GM11168 (cell line): ENCODE results near the gene C2orf42.
"Not testable (repeated sequence)": the region's sequence is repeated elsewhere in the genome, so short reads cannot be mapped to it uniquely, and the experiment has no call there.

Experiments used
- in situ Hi-C: fragments of 300-500 bp; cut with MboI; formaldehyde crosslinking; loops from one replicate; pipeline ENCODE4 v1.12.0; 2022; ENCODE audit warnings: low sequenced_read_pairs; ENCODE audit not compliant: unreplicated experiment

Gene C2orf42

DNA sequence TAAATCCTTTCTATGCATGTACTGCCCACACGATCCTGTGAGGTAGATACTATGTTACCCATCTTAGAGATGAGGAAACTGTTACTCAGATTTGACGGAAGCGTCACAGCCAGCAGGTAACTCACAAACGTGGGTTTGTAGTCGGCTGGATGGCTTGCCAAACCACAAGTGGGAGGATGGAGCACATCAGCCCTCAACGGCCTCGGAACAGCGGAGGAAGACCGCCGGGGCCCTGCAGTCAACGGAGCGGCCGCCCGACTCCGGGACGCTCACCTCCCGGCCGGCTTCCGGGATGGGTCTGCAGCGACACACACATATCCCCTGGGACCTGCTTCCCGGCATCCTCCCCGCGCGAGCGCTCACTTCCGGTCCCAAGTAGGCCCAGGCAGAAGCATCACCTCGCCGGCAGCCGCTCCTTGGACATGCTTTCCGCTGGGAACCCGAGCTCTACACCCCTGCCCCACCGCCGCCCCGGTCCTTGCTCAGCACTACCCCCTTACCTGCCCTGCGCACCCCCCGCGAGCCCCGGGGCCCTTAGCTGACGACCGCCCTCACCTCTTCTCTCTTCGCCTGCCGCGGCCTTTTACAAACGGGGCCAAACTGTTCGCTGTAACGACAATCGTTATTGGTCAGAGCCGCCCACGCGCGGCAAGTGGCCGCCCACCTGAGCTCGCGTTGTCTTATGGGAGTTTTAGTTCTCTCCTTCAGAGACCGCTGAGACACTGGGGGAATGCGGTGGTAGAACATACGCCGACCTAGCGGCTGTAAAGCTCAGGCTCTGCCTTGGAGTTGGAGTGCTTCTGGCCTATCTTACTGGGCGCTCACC is at the start of gene C2orf42:
Gene C2orf42 (minus strand): TSS at position 602 of the 826 bp plus-strand sequence. CDS start 9,034 bp downstream, outside the sequence.
- in situ Hi-C loops: no loop called here

DNA sequence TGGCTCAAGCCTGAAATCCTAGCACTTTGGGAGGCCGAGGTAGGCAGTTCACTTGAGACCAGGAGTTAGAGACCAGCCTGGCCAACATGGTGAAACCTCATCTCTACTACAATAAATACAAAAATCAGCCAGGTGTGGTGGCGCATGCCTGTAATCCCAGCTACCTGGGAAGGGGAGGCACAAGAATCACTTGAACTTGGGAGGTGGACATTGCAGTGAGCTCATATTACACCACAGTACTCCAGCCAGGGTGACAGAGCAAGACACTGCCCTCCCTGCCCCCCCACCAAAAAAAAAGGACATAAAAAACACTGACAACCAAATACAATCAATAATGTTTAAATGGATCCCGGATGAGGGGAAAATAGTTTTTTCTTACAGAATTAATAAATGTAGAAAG is 49.8 kb upstream of the C2orf42 start:
- in situ Hi-C loops: no loop called here

DNA sequence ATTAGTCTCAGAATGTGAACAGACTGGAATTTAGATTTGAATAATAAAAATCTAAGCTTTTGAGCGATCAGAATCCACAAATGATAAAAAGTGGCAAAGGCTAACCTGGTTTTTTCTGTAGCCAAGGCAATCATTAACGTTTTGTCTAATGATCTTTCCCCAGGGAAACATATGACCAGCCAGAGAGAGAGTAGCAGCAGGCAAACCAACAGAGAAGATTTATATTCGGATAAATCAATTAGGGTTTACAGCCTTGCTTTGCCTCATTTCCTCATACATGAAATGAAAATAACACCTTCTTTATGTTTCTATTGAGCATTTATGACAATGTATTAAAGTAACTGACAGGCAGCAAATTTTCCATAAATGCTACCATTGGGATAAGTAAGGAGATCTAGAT is 43.1 kb upstream of the C2orf42 start:
- in situ Hi-C loops: no loop called here

DNA sequence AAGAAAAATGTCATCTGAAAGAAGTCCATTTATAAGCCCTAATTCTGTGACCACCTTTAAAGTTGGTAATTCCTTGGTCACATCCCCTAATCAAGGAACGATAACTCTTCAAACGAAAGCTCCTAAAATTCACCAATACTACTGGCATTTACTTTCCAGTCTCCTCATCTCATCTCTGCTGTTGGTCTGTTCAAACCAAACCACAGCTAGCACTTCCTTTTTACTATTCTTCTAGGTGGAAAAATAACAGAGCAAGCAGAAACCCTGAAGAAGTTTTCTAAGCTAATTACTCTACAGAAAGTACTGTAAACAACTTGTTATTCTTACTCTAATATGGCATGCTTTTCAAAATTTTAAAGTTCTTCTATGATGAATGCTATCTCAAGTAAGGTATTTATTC is 36.0 kb upstream of the C2orf42 start:
- in situ Hi-C loops: no loop called here

DNA sequence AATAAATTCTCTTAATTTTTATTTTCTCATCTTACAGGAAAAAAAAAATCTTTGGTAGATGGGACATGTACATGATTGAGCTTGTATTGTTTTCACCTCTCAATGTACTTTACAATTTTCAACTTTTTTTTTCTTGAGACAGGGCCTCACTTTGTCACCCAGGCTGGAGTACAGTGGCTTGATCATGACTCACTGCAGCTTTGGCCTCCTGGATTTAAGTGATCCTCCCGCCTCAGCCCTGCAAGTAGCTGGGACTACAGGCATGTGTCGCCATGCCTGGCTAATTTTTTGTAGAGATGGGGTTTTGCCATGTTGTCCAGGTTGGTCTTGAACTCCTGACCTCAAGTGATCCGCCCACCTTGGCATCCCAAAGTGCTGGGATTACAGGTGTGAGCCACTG is 32.5 kb upstream of the C2orf42 start:
- in situ Hi-C loops: not testable (repeated sequence)

DNA sequence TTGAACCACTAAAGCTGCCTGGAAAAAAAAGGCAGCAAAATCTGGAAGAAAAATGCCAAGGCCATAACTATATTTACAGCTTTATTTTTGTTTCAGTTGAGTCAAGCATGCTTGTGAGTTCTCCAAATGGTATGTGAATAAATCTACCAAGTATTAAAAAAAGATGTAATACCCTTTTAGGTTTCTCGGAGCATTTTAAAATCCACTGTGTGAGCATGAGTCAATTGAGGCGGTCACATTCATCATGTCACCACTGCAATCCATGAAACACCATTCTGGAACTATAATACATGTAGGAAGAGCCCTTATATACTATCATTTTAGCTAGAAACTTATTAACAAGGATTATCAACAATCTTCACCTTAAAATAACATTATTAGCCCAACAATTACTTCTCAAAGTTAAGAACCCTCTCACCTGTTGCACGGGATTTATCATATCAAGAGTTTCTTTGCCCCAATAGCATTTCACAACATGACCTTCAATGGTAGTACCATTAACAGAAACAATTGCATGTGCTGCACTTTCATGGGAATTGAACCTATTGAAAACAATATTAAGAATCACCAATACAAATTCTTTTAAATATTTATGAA is 24.2 kb upstream of the C2orf42 start:
- in situ Hi-C loops: no loop called here

DNA sequence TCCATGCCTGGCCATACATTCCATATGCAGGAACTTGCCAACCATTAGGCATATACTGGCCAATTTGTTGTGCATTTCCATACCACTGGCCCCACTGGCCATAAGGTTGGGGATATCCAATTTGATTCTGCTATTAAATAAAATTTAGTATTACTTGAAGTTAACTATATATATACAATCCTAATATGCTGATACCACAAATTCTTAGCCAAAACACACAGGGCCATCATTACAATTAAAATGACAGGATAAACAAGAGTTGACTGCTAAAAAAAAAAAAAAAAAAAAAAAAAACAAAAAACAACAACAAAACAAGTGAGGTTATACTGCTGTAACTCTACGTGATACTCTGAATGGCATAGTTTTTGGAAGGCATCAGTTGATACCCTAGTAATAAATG is 23.5 kb upstream of the C2orf42 start:
- in situ Hi-C loops: no loop called here

DNA sequence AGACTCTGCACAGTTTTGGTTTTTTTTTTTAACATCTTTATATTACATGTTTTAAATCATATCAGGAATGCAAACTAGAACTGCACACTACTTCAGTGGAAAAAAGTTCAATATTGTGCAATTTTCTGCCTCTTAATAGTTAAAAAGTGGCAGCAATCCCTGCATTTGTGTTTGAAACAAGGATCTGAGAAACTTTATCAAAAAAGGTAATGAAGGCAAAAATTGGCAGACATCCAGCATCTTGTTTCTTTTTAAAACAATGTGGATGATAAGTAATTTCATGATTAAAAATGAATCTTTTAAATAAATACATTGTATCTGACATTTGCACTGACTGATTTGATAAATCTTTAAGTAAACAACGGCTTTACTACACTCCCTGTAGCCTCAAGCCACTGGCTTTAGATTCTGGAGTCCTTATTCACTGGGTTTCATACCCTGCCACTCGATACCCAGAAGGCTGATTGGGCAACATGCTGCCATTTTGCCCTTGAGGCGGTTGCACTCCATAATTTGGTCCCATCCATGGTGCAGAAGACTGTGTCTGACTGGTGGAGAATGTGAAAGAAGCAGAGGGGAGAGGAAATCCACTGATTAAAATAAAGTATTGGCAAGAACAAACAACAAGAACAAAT is 21.6 kb upstream of the C2orf42 start:
- in situ Hi-C loops: no loop called here

DNA sequence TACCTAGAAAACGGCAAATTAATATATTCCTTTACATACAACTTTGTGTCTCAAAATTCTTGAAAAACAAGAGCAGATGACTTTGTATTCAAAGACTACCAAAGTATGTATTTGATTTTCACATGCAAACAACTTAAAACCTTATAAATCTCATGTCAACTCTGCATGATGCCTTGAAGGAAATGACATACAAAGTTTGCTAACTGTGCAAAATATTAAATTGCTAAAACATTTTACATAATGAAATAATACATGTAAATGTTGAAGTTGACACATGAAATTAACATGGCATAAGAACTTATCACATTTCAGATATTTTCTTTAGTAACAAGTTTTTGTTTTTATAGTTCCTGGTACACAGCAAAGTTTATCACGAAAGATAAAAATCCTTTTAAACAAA is 20.8 kb upstream of the C2orf42 start:
- in situ Hi-C loops: no loop called here

DNA sequence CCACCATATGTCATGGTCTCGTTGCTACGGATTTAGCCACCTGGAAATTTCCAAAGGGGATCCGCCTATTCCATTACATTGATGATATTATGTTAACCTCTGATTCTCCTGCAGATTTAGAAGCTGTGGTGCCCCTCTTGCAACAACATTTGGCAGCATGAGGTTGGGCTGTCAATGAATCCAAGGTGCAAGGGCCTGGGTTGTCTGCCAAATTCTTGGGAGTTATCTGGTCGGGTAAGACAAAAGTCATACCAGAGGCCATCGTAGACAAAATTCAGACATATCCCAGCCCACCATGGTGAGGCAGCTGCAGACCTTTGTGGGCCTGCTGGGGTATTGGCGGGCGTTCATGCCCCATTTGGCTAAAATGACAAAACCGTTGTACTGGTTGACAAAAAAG is 13.6 kb upstream of the C2orf42 start:
- in situ Hi-C loops: no loop called here

DNA sequence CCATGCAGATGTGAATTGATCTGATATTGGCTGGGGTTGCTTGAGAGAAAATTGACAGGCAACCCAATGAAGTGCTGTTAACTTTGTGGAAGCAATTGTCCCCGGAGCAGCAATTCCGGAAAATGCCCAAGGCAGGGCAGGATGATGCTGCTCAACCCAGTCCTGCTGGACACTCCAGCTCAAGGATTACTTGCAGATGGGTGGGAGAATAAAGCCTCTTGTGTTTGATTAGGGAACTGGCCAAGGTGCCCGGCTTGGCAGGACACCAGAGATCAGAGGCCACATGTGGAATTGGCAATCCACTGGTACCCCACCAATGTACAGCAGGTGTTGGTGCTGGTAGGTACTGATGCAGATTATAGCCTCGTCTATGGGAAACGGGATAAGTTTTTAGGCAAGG is 12.3 kb upstream of the C2orf42 start:
- in situ Hi-C loops: no loop called here

DNA sequence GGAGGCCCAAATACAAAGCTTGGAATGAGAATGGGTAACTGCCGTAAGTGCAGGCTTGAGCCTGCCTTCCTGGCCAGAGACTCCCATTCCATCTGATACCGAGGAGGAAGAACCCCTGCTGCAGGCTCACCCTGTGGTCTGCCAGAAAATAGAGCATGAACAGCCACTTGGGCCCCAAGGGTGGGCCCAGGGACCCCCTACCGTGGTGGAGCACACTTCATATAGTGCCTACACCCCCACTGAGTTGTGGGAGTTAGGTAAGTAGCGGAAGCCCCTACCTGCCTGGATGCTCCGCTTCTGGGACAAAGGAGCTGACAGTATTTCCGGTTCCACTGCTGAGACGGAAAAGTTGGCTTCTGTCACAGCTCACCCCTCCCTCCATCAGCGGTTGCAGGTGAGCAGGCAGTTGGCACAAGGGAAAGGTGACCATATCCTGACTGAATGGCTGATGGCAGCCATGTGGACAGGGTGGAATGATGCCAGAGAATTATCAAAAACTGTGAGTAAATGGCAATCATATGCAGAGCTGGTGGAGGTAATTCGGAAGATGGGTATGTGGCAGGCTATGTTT is 11.5 kb upstream of the C2orf42 start:
- in situ Hi-C loops: no loop called here

DNA sequence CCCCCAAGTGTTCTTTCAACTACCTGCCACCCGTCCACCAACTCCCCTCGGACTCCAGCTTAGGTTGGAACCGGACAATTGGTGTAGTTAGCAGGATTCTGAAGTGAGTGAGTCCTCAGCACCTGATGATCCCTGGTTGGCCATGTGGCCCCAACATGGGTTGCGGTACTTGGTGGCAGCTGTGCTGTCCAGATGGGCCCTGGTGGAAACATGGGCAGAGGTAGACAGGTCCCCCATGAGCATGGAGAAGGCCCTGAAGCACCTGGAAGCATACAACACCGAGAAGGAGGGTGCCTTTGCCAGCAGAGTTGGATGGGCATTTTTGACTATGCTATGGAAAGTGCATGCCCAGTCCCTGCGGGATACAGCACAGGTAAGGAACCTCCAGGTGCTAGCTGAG is 11.0 kb upstream of the C2orf42 start:
- in situ Hi-C loops: no loop called here

DNA sequence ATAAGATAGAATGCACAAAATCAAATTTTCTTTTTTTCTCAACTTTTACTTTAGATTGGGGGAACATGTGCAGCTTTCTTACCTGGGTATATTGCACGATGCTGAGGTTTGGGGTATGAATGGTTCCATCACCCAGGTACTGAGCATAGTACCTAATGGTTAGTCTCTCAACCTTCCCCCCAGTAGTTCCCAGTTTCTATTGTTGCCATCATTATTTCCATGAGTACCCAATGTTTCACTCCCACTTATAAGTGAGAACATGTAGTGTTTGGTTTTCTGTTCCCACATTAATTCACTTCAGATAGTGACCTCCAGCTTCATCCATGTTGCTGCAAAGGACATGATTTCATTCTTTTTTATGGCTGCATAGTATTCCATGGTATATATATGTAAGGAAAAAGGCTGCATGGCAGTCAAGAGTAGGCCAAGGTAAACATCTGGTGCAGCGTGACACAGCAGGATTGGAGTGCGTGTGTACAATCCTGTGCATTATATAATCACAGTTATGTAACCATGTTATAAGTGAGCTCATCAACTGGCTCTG is 10.5 kb upstream of the C2orf42 start:
- in situ Hi-C loops: no loop called here

DNA sequence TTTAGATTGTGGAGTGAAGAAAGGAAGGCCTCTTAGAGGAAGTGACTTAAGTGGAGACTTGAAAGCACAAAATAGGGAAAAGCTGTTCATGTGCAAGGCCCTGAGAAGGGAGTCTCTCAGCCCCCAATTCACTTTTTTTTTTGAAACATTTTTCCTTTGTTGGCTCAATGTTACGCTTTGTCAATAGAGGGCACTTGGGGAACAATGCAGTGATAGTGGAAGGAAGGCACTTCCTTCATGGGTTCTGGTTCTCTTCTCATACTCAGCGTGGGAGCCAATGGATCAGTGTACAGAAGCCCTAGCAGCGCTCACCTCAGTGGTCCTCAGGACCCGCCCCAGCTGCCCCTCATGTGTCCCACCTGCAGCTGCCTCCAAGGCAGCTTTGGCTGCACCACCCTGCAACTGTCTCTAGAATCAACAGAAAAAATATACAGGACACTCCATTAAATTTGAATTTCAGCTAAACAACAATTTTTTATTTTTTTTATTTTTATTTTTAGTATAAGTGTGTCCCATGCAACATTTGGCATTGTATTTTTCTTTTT is 8.6 kb upstream of the C2orf42 start:
- in situ Hi-C loops: no loop called here

DNA sequence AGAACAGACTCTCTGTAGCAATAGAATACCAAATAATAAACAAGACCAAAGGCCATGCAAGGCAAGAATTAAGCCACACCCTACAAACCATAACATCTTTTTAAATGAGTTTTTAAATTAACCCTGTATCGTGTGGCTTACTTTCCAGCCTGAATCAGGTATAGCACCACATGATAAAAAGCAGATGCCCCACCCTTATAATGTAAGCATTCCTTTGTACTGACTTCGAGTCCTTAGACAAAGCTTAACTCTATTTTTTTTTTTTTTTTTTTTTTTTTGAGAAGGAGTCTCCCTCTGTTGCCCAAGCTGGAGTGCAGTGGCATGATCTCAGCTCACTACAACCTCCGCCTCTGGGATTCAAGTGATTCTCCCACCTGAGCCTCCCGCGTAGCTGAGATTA is 1.7 kb upstream of the C2orf42 start:
- in situ Hi-C loops: no loop called here

DNA sequence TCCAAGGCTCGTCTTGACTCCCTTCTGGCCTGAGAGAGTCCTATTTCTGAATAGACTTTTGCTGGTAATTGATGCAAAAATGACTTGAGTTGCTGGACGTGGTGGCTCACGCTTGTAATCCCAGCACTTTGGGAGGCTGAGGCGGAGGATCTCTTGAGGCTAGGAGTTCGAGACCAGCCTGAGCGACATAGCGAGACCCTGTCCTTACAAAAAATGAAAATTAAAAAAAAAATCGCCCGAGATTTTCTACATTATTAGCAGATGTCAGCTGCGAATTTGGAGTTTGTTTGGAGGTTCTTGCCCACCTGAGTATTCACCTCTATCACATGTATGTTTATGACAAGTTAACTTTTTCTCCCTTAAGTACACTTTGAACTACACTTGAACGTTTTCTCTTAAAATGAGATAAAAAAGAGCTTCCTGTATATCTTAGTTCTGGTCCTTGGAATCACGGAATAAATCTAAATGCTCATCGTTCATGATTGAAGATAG is 471 bp upstream of the C2orf42 start:
- in situ Hi-C loops: no loop called here

DNA sequence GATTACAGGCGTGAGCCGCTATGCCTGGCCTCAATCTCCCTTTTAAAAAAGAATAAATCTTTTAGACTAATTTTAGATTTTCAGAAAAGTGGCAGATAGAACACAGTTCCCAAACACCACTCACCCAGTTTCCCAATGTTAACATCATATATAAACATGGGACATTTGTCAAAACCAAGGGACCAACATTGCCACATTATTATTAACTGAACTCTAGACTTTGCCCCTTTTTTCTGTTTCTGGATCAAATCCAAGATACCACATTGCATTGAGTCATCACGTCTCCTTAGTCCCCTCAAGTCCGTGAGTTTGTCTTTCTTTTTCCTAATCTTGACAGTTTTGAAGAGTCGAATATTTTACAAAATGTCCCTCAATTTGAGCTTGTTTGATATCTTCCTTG is 2.4 kb downstream of the C2orf42 start:
- in situ Hi-C loops: no loop called here

DNA sequence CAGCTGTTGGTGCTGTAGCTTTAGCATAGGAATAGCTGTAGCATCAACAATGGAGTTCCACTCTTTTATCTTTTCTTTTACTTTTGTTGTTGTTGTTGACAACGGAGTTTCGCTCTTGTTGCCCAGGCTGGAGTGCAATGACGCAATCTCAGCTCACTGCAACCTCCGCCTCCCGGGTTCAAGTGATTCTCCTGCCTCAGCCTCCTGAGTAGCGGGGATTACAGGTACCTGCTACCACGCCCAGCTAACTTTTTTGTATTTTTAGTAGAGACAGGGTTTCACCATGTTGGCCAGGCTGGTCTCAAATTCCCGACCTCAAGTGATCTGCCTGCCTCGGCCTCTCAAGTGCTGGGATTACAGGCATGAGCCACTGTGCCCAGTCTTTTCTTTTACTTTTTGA is 3.6 kb downstream of the C2orf42 start:
- in situ Hi-C loops: not testable (repeated sequence)

DNA sequence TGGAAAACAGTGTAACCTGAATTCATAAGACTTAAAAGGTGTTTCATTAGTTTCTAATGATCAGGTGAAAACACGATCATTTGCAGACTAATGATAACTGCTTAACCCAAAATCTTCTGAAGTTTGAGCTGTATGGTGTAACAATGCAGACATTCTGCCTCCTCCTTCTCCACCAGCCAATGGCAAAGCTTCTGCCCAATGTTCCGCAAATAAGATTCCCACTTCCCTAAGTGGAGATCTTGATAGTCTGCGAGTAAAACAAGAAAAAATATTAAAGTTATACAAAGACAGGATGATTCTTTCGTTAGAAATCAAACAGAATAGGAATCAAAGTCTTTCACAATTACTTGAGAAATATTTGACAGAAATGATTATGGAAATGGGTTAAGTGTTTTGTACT is 8.1 kb downstream of the C2orf42 start:
- in situ Hi-C loops: no loop called here
